Hepatocyte (in vitro differentiated cells): ENCODE results near the gene CCDC148. TPM values are rescaled to one million over a fixed set of nuclear protein-coding genes. Genes with fewer than 3 reads are reported as not detected.

Source experiments
- DNase-seq: peaks from one replicate; pipeline ENCODE4 v3.0.0-alpha.2; 2016; ENCODE audit warnings: low spot score
- H2AFZ ChIP-seq: fragments of 200-600 bp; sonication (generic); 2 replicates; pipeline ENCODE4 v1.6.0; 2016; ENCODE audit warnings: antibody characterized with exemption, mild to moderate bottlenecking
- H3K27ac ChIP-seq: fragments of 200-600 bp; sonication (generic); 2 replicates; pipeline ENCODE4 v1.5.1; 2016; ENCODE audit warnings: mild to moderate bottlenecking
- H3K27me3 ChIP-seq: fragments of 200-600 bp; sonication (generic); 2 replicates; pipeline ENCODE4 v1.6.1; 2016
- H3K36me3 ChIP-seq: fragments of 200-600 bp; sonication (generic); replicated peaks from 2 replicates; pipeline ENCODE4 v1.5.1; 2016; ENCODE audit warnings: low read depth; ENCODE audit not compliant: insufficient read depth
- H3K4me1 ChIP-seq: fragments of 200-600 bp; sonication (generic); 2 replicates; pipeline ENCODE4 v1.5.1; 2016; ENCODE audit warnings: mild to moderate bottlenecking, moderate library complexity; ENCODE audit not compliant: insufficient read depth
- H3K4me2 ChIP-seq: fragments of 200-600 bp; sonication (generic); 2 replicates; pipeline ENCODE4 v1.6.0; 2016
- H3K4me3 ChIP-seq: fragments of 200-600 bp; sonication (generic); 2 replicates; pipeline ENCODE4 v1.5.1; 2016; ENCODE audit warnings: mild to moderate bottlenecking
- H3K79me2 ChIP-seq: fragments of 200-600 bp; sonication (generic); 2 replicates; pipeline ENCODE4 v1.6.0; 2017; ENCODE audit warnings: mild to moderate bottlenecking
- H3K9me2 ChIP-seq: fragments of 200-600 bp; sonication (generic); replicated peaks from 2 replicates; pipeline ENCODE4 v1.6.0; 2017; ENCODE audit warnings: mild to moderate bottlenecking; ENCODE audit not compliant: insufficient read depth
- H3K9me3 ChIP-seq: fragments of 200-600 bp; sonication (generic); 2 replicates; pipeline ENCODE4 v1.5.1; 2016; ENCODE audit warnings: low read depth, mild to moderate bottlenecking
- H4K20me1 ChIP-seq: fragments of 200-600 bp; sonication (generic); 2 replicates; pipeline ENCODE4 v1.6.0; 2016; ENCODE audit warnings: mild to moderate bottlenecking; ENCODE audit not compliant: insufficient read depth, poor library complexity, severe bottlenecking
- EZH2 ChIP-seq: fragments of 200-600 bp; sonication (generic); IDR thresholded peaks from 2 replicates; pipeline ENCODE4 v1.6.1; 2016; ENCODE audit warnings: antibody characterized with exemption, mild to moderate bottlenecking, borderline replicate concordance
- EZH2phosphoT487 ChIP-seq: fragments of 200-600 bp; sonication (generic); IDR thresholded peaks from one replicate; pipeline ENCODE4 v1.6.1; 2018; ENCODE audit warnings: antibody characterized with exemption, mild to moderate bottlenecking, low read depth, moderate library complexity; ENCODE audit not compliant: unreplicated experiment, severe bottlenecking
- whole genome bisulfite sequencing: methylation state at CpG from one replicate; pipeline ENCODE4 v1.1.6; 2016; ENCODE audit warnings: low lambda C conversion rate; ENCODE audit errors: missing lambda C conversion rate; 5-methylcytosine and 5-hydroxymethylcytosine counted together
- polyA plus RNA-seq: library from polyadenylated mRNA; unstranded; fragments of >200 nt; fragmentation: Nextera tagmentation; extraction: Ambion mirVana; gene quantifications from 2 replicates; pipeline ENCODE4 v1.2.1, GENCODE V29; 2016
- total RNA-seq: library from RNA; depleted of rRNA; stranded (reverse); fragments of >200 nt; gene quantifications from 2 replicates; pipeline ENCODE4 v1.2.3, GENCODE V29; 2014
- TF ChIP-seq, protein P1 (sequence below): fragments of 200-600 bp; sonication (generic); IDR thresholded peaks from 2 replicates; pipeline ENCODE4 v1.5.1; 2016; ENCODE audit warnings: antibody characterized with exemption, mild to moderate bottlenecking; ENCODE audit not compliant: poor library complexity

CCDC148 gene
- total and polyA plus RNA-seq, 2 experiments from 2014 or later = 0.62 to 2.2 TPM

DNA sequence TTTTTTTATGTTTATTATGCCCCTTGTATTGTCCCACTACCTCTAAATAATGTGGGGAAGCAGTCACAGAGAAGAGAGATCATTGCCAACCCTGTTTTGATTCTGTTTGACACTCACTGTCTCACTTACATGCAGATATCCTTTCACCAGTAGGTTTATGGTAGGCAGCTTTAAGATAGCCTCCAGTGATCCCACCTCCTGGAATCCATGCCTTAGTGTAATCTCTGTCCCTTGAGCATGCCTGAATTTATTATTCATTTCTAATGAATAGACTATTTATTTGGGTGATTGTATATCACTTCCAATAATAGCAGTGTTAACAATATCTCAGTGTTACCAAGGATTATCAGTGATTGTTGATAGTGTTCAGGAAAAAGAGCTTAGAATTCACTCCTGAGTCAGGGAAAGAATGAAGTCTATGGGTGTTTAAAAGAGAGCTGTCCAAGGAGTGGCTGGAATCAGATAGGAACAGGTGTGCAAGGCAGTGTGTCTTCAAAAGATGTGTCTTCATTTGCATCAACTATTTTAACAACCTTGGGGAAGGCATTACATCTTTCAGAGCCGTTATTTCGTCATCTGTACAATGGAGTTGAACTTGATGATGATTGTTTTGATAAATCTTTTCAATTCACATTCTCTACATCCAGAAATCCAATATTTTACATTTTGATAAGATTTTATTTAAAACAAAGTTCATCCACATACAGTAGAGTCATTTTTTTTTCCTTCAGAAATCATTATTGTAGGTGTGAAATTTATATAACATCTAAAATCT is 32.1 kb upstream of the CCDC148 start:
- TF ChIP-seq EZH2phosphoT487 = no peak
- TF ChIP-seq, protein P1, sequence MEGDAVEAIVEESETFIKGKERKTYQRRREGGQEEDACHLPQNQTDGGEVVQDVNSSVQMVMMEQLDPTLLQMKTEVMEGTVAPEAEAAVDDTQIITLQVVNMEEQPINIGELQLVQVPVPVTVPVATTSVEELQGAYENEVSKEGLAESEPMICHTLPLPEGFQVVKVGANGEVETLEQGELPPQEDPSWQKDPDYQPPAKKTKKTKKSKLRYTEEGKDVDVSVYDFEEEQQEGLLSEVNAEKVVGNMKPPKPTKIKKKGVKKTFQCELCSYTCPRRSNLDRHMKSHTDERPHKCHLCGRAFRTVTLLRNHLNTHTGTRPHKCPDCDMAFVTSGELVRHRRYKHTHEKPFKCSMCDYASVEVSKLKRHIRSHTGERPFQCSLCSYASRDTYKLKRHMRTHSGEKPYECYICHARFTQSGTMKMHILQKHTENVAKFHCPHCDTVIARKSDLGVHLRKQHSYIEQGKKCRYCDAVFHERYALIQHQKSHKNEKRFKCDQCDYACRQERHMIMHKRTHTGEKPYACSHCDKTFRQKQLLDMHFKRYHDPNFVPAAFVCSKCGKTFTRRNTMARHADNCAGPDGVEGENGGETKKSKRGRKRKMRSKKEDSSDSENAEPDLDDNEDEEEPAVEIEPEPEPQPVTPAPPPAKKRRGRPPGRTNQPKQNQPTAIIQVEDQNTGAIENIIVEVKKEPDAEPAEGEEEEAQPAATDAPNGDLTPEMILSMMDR = no peak
- TF ChIP-seq EZH2 = no peak
- 73% methylated on average over 2 of the region's 2 CpGs for WGBS
- Histone ChIP-seq H3K4me1 (no peaks in the 10 kb centered on the region), H3K27ac (no peak overlapping the region), H3K4me3 (no peak overlapping the region), H4K20me1 (peaks cover 18% of the 10 kb centered on the region), H3K36me3 (no peaks in the 10 kb centered on the region), H3K79me2 (peaks cover 81% of the 10 kb centered on the region), H3K9me3 (no peaks in the 10 kb centered on the region), H2AFZ (no peak overlapping the region), H3K4me2 (no peak overlapping the region), H3K9me2 (no peaks in the 10 kb centered on the region), H3K27me3 (no peaks in the 10 kb centered on the region)
- DNase-seq = no peak

DNA sequence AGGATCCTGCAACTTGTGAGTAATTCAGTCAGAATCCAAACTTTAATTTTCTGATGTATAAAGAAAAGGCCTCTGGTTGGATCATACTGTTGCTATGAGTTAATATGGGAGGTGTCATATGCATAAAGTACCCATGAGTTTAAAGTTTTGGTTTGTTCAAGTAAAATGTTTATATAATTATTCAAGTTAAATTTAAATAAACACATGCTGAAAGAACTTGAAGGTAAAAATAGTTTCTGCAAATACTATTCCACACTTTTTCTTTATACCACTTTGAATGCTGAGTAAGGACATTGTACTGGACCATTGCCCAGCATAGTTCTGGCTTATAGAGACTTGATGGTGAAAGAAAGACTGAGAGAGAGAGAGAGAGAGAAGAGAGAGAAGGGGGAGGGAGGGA is 30.9 kb upstream of the CCDC148 start:
- Histone ChIP-seq H3K9me3 (no peaks in the 10 kb centered on the region), H3K4me3 (no peak overlapping the region), H3K27ac (no peak overlapping the region), H3K4me2 (no peak overlapping the region), H3K27me3 (no peaks in the 10 kb centered on the region), H3K79me2 (peaks cover 81% of the 10 kb centered on the region), H3K9me2 (no peaks in the 10 kb centered on the region), H3K4me1 (no peaks in the 10 kb centered on the region), H2AFZ (no peak overlapping the region), H4K20me1 (peaks cover 18% of the 10 kb centered on the region), H3K36me3 (no peaks in the 10 kb centered on the region)
- no peak for DNase-seq
- TF ChIP-seq EZH2phosphoT487 (no peak), EZH2 (no peak)
- TF ChIP-seq, protein P1 = no peak

DNA sequence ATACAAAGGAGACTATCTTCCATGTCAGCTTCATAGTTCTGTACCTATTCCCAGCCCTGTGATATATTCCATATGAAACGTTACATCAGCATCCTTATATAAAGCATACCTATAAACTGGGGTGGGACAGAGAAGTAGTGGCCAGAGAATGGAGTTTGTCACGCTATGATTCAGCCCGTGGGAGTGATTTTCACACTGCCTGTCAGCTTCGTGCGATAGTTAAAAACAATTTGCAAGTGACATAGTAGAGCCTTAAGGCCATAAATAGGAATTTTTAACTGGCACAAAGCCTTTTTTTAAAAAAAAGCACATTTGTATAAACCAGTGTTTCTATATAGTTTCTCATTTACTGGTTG is 30.4 kb upstream of the CCDC148 start:
- peaks cover 81% of the 10 kb centered on the region for H3K79me2 ChIP-seq
- no peaks in the 10 kb centered on the region for H3K9me2 ChIP-seq
- no peak overlapping the region for H3K4me3 ChIP-seq
- no peaks in the 10 kb centered on the region for H3K4me1 ChIP-seq
- TF ChIP-seq EZH2 (no peak), EZH2phosphoT487 (no peak)
- TF ChIP-seq, protein P1 = no peak
- no peaks in the 10 kb centered on the region for H3K9me3 ChIP-seq
- no peaks in the 10 kb centered on the region for H3K27me3 ChIP-seq
- H3K4me2 ChIP-seq = no peak overlapping the region
- DNase-seq = no peak
- H3K36me3 ChIP-seq = no peaks in the 10 kb centered on the region
- peaks cover 18% of the 10 kb centered on the region for H4K20me1 ChIP-seq
- no peak overlapping the region for H2AFZ ChIP-seq
- WGBS = 73% methylated on average over 5 of the region's 5 CpGs
- no peak overlapping the region for H3K27ac ChIP-seq
